ENCODE results near the gene BTBD19. TPM values are rescaled to one million over a fixed set of nuclear protein-coding genes. Genes with fewer than 3 reads are reported as not detected.
A peak's percentile ranks its signal among the peaks of the same experiment; 100 is the strongest.

BTBD19 gene
- total RNA-seq, 2 donors from 2014 or later = 5.7 to 9.9 TPM

DNA sequence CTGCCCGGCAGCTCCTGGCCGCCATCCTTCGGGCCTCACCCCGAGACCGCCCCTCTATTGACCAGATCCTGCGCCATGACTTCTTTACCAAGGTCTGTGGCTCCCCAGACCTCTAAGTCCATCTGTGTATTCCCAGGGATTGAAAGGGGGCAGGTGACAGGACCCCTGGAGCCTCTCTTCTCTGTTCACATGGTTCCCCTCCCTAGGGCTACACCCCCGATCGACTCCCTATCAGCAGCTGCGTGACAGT is 5.3 kb upstream of the BTBD19 start:
- no peaks in the 10 kb centered on the region for H3K27me3 ChIP-seq
- WGBS, 2 donors = 86 to 89% methylated on average over 9 of the region's 9 CpGs
- peaks cover 65% of the 10 kb centered on the region for H3K4me1 ChIP-seq
- TF ChIP-seq, protein P1, sequence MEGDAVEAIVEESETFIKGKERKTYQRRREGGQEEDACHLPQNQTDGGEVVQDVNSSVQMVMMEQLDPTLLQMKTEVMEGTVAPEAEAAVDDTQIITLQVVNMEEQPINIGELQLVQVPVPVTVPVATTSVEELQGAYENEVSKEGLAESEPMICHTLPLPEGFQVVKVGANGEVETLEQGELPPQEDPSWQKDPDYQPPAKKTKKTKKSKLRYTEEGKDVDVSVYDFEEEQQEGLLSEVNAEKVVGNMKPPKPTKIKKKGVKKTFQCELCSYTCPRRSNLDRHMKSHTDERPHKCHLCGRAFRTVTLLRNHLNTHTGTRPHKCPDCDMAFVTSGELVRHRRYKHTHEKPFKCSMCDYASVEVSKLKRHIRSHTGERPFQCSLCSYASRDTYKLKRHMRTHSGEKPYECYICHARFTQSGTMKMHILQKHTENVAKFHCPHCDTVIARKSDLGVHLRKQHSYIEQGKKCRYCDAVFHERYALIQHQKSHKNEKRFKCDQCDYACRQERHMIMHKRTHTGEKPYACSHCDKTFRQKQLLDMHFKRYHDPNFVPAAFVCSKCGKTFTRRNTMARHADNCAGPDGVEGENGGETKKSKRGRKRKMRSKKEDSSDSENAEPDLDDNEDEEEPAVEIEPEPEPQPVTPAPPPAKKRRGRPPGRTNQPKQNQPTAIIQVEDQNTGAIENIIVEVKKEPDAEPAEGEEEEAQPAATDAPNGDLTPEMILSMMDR (IDR thresholded peaks at IDR 0.05) = no peak
- no peak for TF ChIP-seq POLR2A (IDR thresholded peaks at IDR 0.05)
- intact Hi-C loops (cut with DNase I) = no loop called here
- H3K36me3 ChIP-seq (replicated peaks in 1 of 2; ENCODE audit: insufficient read depth in 1 of 2, low read depth in 2 of 2) = no peaks in the 10 kb centered on the region
- DNase-seq = no peak
- no peak for ATAC-seq
- peak overlapping the region in 1 of 4 donors; percentile 3 for H3K27ac ChIP-seq
- no peaks in the 10 kb centered on the region for H3K9me3 ChIP-seq
- H3K4me3 ChIP-seq = no peak overlapping the region

- WGBS, 2 donors = 90% methylated on average over 13 of the region's 13 CpGs
- H3K9me3 ChIP-seq = no peaks in the 10 kb centered on the region
- no peak for TF ChIP-seq POLR2A (IDR thresholded peaks at IDR 0.05)
- TF ChIP-seq, protein P1 (IDR thresholded peaks at IDR 0.05) = no peak
- ATAC-seq (no peak), DNase-seq (no peak)
- intact Hi-C loops (cut with DNase I) = no loop called here
- H3K27me3 ChIP-seq = no peaks in the 10 kb centered on the region
- H3K4me3 ChIP-seq = no peak overlapping the region
- H3K27ac ChIP-seq = no peak overlapping the region
- peaks cover 70% of the 10 kb centered on the region for H3K4me1 ChIP-seq
- no peaks in the 10 kb centered on the region for H3K36me3 ChIP-seq (replicated peaks in 1 of 2; ENCODE audit: insufficient read depth in 1 of 2, low read depth in 2 of 2)
Observed at GRCh38 chr1:44803312-44804095, 4.8 kb upstream of the BTBD19 start.

DNA sequence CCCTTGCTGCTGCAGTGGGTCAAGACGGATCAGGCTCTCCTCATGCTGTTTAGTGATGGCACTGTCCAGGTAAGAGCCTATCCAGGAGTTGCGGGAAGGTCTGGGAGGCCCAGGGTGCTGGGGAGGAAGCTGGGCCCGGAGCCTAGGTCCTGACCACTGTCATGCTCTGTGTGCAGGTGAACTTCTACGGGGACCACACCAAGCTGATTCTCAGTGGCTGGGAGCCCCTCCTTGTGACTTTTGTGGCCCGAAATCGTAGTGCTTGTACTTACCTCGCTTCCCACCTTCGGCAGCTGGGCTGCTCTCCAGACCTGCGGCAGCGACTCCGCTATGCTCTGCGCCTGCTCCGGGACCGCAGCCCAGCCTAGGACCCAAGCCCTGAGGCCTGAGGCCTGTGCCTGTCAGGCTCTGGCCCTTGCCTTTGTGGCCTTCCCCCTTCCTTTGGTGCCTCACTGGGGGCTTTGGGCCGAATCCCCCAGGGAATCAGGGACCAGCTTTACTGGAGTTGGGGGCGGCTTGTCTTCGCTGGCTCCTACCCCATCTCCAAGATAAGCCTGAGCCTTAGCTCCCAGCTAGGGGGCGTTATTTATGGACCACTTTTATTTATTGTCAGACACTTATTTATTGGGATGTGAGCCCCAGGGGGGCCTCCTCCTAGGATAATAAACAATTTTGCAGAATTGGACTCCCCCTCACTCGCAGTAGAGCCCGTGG is 2.9 kb upstream of the BTBD19 start:
- H3K9me3 ChIP-seq = no peaks in the 10 kb centered on the region
- intact Hi-C loops (cut with DNase I) = no loop called here
- TF ChIP-seq, protein P1 (IDR thresholded peaks at IDR 0.05) = no peak
- no peak for TF ChIP-seq POLR2A (IDR thresholded peaks at IDR 0.05)
- 87 to 93% methylated on average over 7 to 20 of the region's 20 CpGs for WGBS, 2 donors
- DNase-seq (no peak), ATAC-seq (no peak)
- no peaks in the 10 kb centered on the region for H3K36me3 ChIP-seq (replicated peaks in 1 of 2; ENCODE audit: insufficient read depth in 1 of 2, low read depth in 2 of 2)
- H3K27me3 ChIP-seq = no peaks in the 10 kb centered on the region
- H3K4me3 ChIP-seq = no peak overlapping the region
- H3K4me1 ChIP-seq = peaks cover 79% of the 10 kb centered on the region
- H3K27ac ChIP-seq = peak overlapping the region; percentile 91 to 99 (median 98)

DNA sequence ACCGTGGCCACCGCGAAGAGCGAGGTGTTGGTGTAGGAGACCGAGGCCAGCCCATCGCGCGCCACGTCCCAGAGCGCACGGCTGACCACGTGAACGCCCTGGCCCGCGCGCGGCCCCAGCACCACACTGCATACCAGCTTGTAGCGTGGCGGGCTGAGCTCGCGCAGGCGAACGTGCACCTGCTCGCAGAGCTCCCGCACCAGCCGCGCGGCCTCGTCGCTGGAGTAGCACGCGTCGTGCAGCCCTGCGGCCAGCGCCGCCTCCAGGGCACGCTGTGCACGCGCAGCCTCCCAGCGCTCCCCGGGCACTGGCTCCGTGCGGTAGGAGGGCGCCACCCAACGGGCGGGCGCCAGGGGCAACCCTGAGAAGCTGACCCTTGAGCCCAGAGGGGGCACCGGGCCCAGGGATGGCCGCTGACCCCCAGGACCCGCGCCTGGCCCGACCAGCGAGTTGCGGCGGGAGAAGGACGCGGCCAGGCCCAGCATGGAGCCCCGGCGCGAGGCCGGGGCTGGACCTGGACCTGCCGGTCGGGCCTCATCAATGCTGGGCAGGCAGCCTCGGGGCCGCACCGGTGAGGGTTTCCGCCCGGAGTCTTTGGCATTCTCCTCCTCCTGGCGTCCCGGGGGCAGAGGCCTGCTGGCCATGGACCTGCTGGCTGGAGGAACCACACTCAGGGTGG is 2.2 kb upstream of the BTBD19 start:
- Histone ChIP-seq H3K27ac (peak overlapping the region; percentile 91 to 99 (median 98)), H3K27me3 (no peaks in the 10 kb centered on the region), H3K9me3 (no peaks in the 10 kb centered on the region), H3K36me3 (replicated peaks in 1 of 2; ENCODE audit: insufficient read depth in 1 of 2, low read depth in 2 of 2) (no peaks in the 10 kb centered on the region), H3K4me1 (peaks cover 77% of the 10 kb centered on the region), H3K4me3 (no peak overlapping the region)
- WGBS, 2 donors = 91 to 97% methylated on average over 17 to 48 of the region's 70 CpGs
- DNase-seq (peak in 1 of 4 donors; percentile 2), ATAC-seq (no peak)
- TF ChIP-seq, protein P1 (IDR thresholded peaks at IDR 0.05) = no peak
- TF ChIP-seq POLR2A (IDR thresholded peaks at IDR 0.05) = no peak
- intact Hi-C loops (cut with DNase I) = no loop called here

Measured in body of pancreas (tissue), 4 donors.